Natural killer cell (primary cell): ENCODE data around the gene UBAC2. TPM values are rescaled to one million over a fixed set of nuclear protein-coding genes. Genes with fewer than 3 reads are reported as not detected.
"Not testable (repeated sequence)": the region's sequence is repeated elsewhere in the genome, so short reads cannot be mapped to it uniquely, and the experiment has no call there.

ENCODE experiments used
- ATAC-seq, 3 donors: fragments of 150-1000 bp in 2 of 3; fragments of 200-7000 bp in 1 of 3; cut with Tn5 transposase; 1 replicate in 1 of 3; 2 replicates in 2 of 3; pipeline ENCODE4 v1.10.0; 2021; ENCODE audit warnings: mild to moderate bottlenecking in 2 of 3, moderate library complexity in 2 of 3
- DNase-seq, 2 donors: peaks; one replicate each; pipeline versions ENCODE4 v3.0.0 to v3.0.0-alpha.2; 2013 to 2021; ENCODE audit warnings: mixed read lengths in 1 of 2
- H3K27ac ChIP-seq: one replicate; pipeline ENCODE4 v1.5.1; 2013; ENCODE audit warnings: mild to moderate bottlenecking, low read length
- H3K27me3 ChIP-seq: one replicate; pipeline ENCODE4 v1.6.1; 2013; ENCODE audit warnings: low read length; ENCODE audit not compliant: control insufficient read depth, insufficient read depth
- H3K36me3 ChIP-seq: one replicate; pipeline ENCODE4 v1.6.1; 2013; ENCODE audit warnings: low read length; ENCODE audit not compliant: control insufficient read depth, insufficient read depth
- H3K4me1 ChIP-seq: one replicate; pipeline ENCODE4 v1.6.1; 2013; ENCODE audit warnings: low read length; ENCODE audit not compliant: control insufficient read depth, insufficient read depth
- H3K4me3 ChIP-seq: one replicate; pipeline ENCODE4 v1.5.1; 2013; ENCODE audit warnings: low read length
- H3K9me3 ChIP-seq: one replicate; pipeline ENCODE4 v1.6.1; 2013; ENCODE audit warnings: low read length; ENCODE audit not compliant: control insufficient read depth, insufficient read depth
- H3K27ac Mint-ChIP-seq, 2 donors: one replicate each; pipeline ENCODE4 v1.8.0; 2022; ENCODE audit warnings: mild to moderate bottlenecking in 2 of 2, mixed read lengths in 2 of 2, moderate library complexity in 1 of 2
- H3K27me3 Mint-ChIP-seq, 2 donors: one replicate each; pipeline ENCODE4 v1.8.0; 2022; ENCODE audit warnings: low read depth in 2 of 2, mixed read lengths in 2 of 2
- H3K36me3 Mint-ChIP-seq: one replicate; pipeline ENCODE4 v1.8.0; 2022; ENCODE audit warnings: mixed read lengths
- H3K4me1 Mint-ChIP-seq, 2 donors: one replicate each; pipeline ENCODE4 v1.8.0; 2022; ENCODE audit warnings: mixed read lengths in 2 of 2
- H3K4me3 Mint-ChIP-seq: one replicate; pipeline ENCODE4 v1.8.0; 2022; ENCODE audit warnings: mild to moderate bottlenecking, moderate library complexity, mixed read lengths
- H3K9me3 Mint-ChIP-seq, 2 donors: one replicate each; pipeline ENCODE4 v1.8.0; 2022; ENCODE audit warnings: mixed read lengths in 2 of 2
- WGBS: methylation state at CpG from one replicate; pipeline ENCODE4 v1.1.7; 2013; ENCODE audit warnings: missing lambda C conversion rate; ENCODE audit not compliant: insufficient coverage; 5-methylcytosine and 5-hydroxymethylcytosine counted together
- intact Hi-C: fragments of 100-400 bp; cut with micrococcal nuclease; formaldehyde crosslinking; loops from one replicate; pipeline ENCODE4 v1.14.2; 2022
- total RNA-seq, 4 donors: library from RNA; stranded (reverse); fragments of 120-200 nt in 1 of 4; gene quantifications; one replicate each; pipeline versions ENCODE4 v1.2.3 to v1.2.4, GENCODE V29; 2013 to 2022
- TF ChIP-seq, protein P1 (sequence below): fragments of 200-600 bp; IDR thresholded peaks from one replicate; pipeline ENCODE4 v1.8.0; 2022; ENCODE audit warnings: antibody characterized with exemption

The UBAC2 gene
- total RNA-seq, 3 donors from 2014 or later (not counting 1 experiment from before 2014, with no cell fraction given) = 50.6 to 59.1 (median 56.4) TPM

DNA sequence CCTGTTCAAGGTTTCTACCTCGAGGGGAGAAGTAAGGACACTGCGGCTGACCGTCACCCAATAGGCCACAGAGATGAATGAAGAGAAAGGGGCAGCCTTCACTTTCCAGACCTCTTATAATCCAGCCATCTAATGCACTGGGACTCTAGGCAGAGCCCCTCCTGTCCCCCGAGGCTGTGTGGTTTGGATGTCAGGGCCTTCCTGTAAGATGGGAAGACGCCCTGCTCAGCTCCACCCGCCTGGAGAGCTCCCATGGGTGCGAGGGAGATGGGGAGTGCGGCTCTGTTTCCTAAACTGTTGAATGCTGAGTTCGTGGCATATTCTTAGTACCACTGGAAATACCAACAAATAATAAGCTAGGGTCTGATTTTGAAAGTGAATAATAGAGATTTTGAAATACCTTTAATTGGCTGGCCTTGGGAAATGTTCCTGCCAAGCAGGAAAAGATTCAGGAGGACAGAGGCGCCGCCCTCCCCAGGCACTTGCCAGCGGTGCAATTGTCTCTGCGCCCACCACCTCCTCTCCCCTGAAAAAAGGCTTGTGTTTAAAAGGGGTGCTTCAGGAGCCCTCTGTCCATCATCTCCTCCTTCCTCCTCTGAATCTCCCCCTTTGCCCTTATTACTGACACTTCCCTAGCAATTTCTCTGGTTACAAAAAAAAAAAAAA lies 191.9 kb downstream of the UBAC2 start:
- Mint-ChIP-seq H3K27me3 (peaks cover 6 to 18% of the 10 kb centered on the region in 2 donors), H3K36me3 (no peaks in the 10 kb centered on the region), H3K27ac (no peak overlapping the region), H3K4me1 (peaks cover 10 to 19% of the 10 kb centered on the region in 2 donors), H3K4me3 (no peak overlapping the region), H3K9me3 (no peaks in the 10 kb centered on the region)
- intact Hi-C loops = no loop called here
- no peaks in the 10 kb centered on the region for H3K36me3 ChIP-seq
- H3K4me1 ChIP-seq = peaks cover 9% of the 10 kb centered on the region
- DNase-seq (no peak), ATAC-seq (no peak)
- H3K27ac ChIP-seq = no peak overlapping the region
- TF ChIP-seq, protein P1, sequence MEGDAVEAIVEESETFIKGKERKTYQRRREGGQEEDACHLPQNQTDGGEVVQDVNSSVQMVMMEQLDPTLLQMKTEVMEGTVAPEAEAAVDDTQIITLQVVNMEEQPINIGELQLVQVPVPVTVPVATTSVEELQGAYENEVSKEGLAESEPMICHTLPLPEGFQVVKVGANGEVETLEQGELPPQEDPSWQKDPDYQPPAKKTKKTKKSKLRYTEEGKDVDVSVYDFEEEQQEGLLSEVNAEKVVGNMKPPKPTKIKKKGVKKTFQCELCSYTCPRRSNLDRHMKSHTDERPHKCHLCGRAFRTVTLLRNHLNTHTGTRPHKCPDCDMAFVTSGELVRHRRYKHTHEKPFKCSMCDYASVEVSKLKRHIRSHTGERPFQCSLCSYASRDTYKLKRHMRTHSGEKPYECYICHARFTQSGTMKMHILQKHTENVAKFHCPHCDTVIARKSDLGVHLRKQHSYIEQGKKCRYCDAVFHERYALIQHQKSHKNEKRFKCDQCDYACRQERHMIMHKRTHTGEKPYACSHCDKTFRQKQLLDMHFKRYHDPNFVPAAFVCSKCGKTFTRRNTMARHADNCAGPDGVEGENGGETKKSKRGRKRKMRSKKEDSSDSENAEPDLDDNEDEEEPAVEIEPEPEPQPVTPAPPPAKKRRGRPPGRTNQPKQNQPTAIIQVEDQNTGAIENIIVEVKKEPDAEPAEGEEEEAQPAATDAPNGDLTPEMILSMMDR = no peak
- no peaks in the 10 kb centered on the region for H3K9me3 ChIP-seq
- H3K27me3 ChIP-seq = no peaks in the 10 kb centered on the region
- WGBS = 83% methylated on average over 10 of the region's 13 CpGs
- no peak overlapping the region for H3K4me3 ChIP-seq

DNA sequence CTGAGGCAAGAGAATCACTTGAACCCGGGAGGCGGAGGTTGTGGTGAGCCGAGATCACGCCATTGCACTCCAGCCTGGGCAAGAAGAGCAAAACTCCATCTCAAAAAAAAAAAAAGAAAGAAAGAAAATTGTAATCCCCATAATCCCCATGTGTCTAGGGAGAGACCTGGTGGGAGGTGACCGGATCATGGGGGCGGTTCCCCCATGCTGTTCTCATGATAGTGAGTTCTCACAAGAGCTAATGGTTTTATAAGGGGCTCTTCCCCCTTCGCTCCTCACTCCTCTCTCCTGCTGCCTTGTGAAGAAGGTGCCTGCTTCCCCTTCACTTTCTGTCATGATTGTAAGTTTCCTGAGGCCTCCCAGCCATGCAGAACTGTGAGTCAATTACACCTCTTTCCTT lies 192.7 kb downstream of the UBAC2 start:
- H3K4me3 Mint-ChIP-seq, H3K27ac Mint-ChIP-seq, H3K27me3 ChIP-seq, H3K4me3 ChIP-seq, H3K27ac ChIP-seq, H3K9me3 Mint-ChIP-seq, H3K36me3 Mint-ChIP-seq, intact Hi-C loops, DNase-seq, H3K4me1 ChIP-seq, H3K36me3 ChIP-seq, ATAC-seq, H3K9me3 ChIP-seq: not testable (repeated sequence)
- WGBS = 100% methylated on average over 4 of the region's 7 CpGs
- H3K4me1 Mint-ChIP-seq = peaks cover 8 to 13% of the 10 kb centered on the region in 2 donors
- peaks cover 6 to 18% of the 10 kb centered on the region in 2 donors for H3K27me3 Mint-ChIP-seq

DNA sequence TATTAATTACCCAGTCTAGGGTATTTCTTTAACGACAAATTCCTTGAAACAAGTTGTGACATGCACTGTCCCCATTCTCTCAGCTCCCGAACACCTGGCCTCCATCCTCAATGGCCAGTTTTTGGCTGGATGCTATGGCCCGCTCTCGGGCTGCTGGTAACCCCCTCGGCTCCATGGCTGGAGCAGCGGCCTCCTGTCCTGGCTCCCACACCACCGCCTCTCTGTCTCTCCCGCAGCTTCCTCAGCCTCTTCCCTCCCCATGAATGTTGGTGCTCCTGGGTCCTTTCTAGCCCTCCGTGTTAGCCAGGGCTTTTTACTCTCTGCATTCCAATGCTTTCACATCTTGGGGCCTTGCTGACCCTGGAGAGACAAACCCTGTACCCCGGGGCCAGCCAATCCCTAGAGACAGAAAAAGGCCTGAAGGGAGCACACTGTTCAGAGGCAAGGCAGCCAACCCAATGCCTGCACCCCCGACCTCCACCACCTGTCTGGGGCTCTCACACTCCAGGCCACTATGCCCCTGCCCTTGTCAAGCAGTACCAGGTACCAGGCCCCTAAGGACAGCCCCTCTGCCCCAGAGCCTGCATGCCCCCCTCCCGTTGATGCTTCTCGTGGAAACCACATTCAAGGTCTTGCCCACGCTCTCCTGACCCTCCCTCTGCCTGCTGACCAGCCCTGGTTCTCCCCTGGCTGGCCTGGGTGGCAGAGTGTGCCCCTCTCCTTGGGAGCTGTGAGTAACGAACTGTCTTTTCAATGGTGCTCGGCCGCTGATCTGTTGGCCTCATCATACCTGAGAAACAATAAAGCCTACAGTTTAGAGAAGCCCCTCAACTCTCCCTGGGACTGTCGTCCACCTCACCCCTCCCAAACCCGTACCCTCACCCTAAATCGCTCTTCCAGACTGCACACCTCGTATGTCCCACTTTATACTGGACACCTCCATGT lies 193.4 kb downstream of the UBAC2 start:
- Mint-ChIP-seq H3K27me3 (peaks cover 6 to 21% of the 10 kb centered on the region in 2 donors), H3K36me3 (no peaks in the 10 kb centered on the region), H3K9me3 (no peaks in the 10 kb centered on the region), H3K27ac (no peak overlapping the region), H3K4me1 (peaks cover 8 to 11% of the 10 kb centered on the region in 2 donors), H3K4me3 (no peak overlapping the region)
- Histone ChIP-seq H3K9me3 (no peaks in the 10 kb centered on the region), H3K27ac (no peak overlapping the region), H3K27me3 (no peaks in the 10 kb centered on the region), H3K36me3 (no peaks in the 10 kb centered on the region), H3K4me1 (peaks cover 9% of the 10 kb centered on the region), H3K4me3 (no peak overlapping the region)
- no peak for DNase-seq
- no peak for ATAC-seq
- TF ChIP-seq, protein P1 = no peak
- intact Hi-C loops = no loop called here
- WGBS = 93% methylated on average over 21 of the region's 21 CpGs

DNA sequence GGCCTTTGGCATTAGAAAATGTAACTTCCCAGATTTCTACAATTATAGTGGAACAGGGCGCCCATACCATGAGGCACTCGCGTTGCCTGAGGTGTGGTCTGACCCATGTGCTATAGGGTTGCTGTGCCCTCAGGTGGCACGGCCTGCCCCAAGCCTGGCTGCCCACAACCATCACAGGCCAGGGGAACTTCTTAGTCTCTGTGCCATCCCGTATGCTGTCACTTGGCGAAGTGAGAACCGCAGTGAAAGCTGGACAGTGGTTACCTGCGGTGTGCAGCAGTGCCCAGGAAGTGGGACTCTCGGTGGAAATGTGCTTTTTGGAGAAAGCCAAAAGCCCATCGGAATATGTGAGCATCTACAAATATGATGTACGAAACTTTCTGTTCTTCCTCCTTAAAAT lies 194.8 kb downstream of the UBAC2 start:
- ATAC-seq (no peak), DNase-seq (no peak)
- Mint-ChIP-seq H3K27ac (peak overlapping the region in 1 of 2 donors; percentile 29), H3K4me1 (peaks cover 8 to 11% of the 10 kb centered on the region in 2 donors), H3K27me3 (peaks cover 18 to 33% of the 10 kb centered on the region in 2 donors), H3K9me3 (no peaks in the 10 kb centered on the region), H3K36me3 (no peaks in the 10 kb centered on the region), H3K4me3 (no peak overlapping the region)
- 87% methylated on average over 11 of the region's 11 CpGs for WGBS
- H3K4me3 ChIP-seq = no peak overlapping the region
- H3K27ac ChIP-seq = no peak overlapping the region
- peaks cover 9% of the 10 kb centered on the region for H3K4me1 ChIP-seq
- no peaks in the 10 kb centered on the region for H3K9me3 ChIP-seq
- H3K27me3 ChIP-seq = no peaks in the 10 kb centered on the region
- no peaks in the 10 kb centered on the region for H3K36me3 ChIP-seq
- intact Hi-C loops = no loop called here
- TF ChIP-seq, protein P1 = no peak
